ENCODE data around the gene JAKMIP1. TPM values are rescaled to one million over a fixed set of nuclear protein-coding genes. Genes with fewer than 3 reads are reported as not detected.
A peak's percentile ranks its signal among the peaks of the same experiment; 100 is the strongest.

Gene JAKMIP1
- total RNA-seq, 1 experiment from 2014 or later, result not detected

GRCh38 chr4:5979981-5980380 lies 220.4 kb downstream of the JAKMIP1 start:
- H3K9me3 ChIP-seq (ENCODE audit: control insufficient read depth, insufficient read depth, low read depth, low read length), result peaks cover 3% of the 10 kb centered on the region; the same call in 1 of the 2 replicates
- H3K27ac ChIP-seq (ENCODE audit: low read length), result no peak overlapping the region
- BruUV-seq (replicated peaks), result no TSS peak
- TF ChIP-seq TCF7L2 (IDR thresholded peaks at IDR 0.05; ENCODE audit: low read depth, low read length) (no peak), CTCF (IDR thresholded peaks at IDR 0.05) (peak; percentile 74)
- POLR2A ChIA-PET, result no interaction called here
- peaks cover 12% of the 10 kb centered on the region; the same call in 1 of the 2 replicates for H3K27me3 ChIP-seq (ENCODE audit: control insufficient read depth, insufficient read depth, low read length)
- H3K4me1 ChIP-seq (ENCODE audit: control insufficient read depth, insufficient read depth, low read length), result no peaks in the 10 kb centered on the region
- CTCF ChIA-PET, result interaction anchor here (0.7 kb wide), 3 partner anchors 132 to 1540 kb away, joined by 3 read pairs; no protein-coding TSS in a partner anchor
- DNase-seq (ENCODE audit: low read depth, low spot score) (no peak), ATAC-seq (peak; percentile 87)
- intact Hi-C loops (cut with micrococcal nuclease; ENCODE audit: unreplicated experiment) (loop anchor here (10.0 kb wide), 1 partner anchor 145 kb away; no protein-coding TSS in a partner anchor), in situ Hi-C loops (cut with HindIII; ENCODE audit: low pct_unique_long_range_greater_than_20kb, low sequenced_read_pairs) (no loop called here)
- H3K4me3 ChIP-seq (ENCODE audit: low read depth in 2 of 2, low read length in 2 of 2), result no peak overlapping the region
- H3K36me3 ChIP-seq (ENCODE audit: control insufficient read depth, insufficient read depth, low read length), result no peaks in the 10 kb centered on the region

GRCh38 chr4:5976921-5977320 lies 223.4 kb downstream of the JAKMIP1 start:
- no TSS peak for BruUV-seq (replicated peaks)
- Histone ChIP-seq H3K4me3 (ENCODE audit: low read depth in 2 of 2, low read length in 2 of 2) (no peak overlapping the region), H3K4me1 (ENCODE audit: control insufficient read depth, insufficient read depth, low read length) (no peaks in the 10 kb centered on the region), H3K9me3 (ENCODE audit: control insufficient read depth, insufficient read depth, low read depth, low read length) (no peaks in the 10 kb centered on the region), H3K27ac (ENCODE audit: low read length) (no peak overlapping the region), H3K36me3 (ENCODE audit: control insufficient read depth, insufficient read depth, low read length) (no peaks in the 10 kb centered on the region), H3K27me3 (ENCODE audit: control insufficient read depth, insufficient read depth, low read length) (peaks cover 12% of the 10 kb centered on the region; the same call in 1 of the 2 replicates)
- in situ Hi-C loops (cut with HindIII; ENCODE audit: low pct_unique_long_range_greater_than_20kb, low sequenced_read_pairs), result no loop called here
- ChIA-PET CTCF (interaction anchor here (0.6 kb wide), 1 partner anchor 97 kb away, joined by 5 read pairs; no protein-coding TSS in a partner anchor), POLR2A (no interaction called here)
- DNase-seq (ENCODE audit: low read depth, low spot score) (no peak), ATAC-seq (no peak)
- intact Hi-C loops (cut with micrococcal nuclease; ENCODE audit: unreplicated experiment), result loop anchor here (10.0 kb wide), 1 partner anchor 142 kb away; no protein-coding TSS in a partner anchor
- no peak for TF ChIP-seq POLR2AphosphoS5 (IDR thresholded peaks at IDR 0.05; ENCODE audit: low read depth, low read length)
- TF ChIP-seq TCF7L2 (IDR thresholded peaks at IDR 0.05; ENCODE audit: low read depth, low read length), result no peak
- TF ChIP-seq SIN3A (IDR thresholded peaks at IDR 0.05; ENCODE audit: borderline replicate concordance, insufficient read depth, low read depth, low read length), result no peak
- no peak for TF ChIP-seq CTCF (IDR thresholded peaks at IDR 0.05)
- no peak for TF ChIP-seq REST (IDR thresholded peaks at IDR 0.05; ENCODE audit: insufficient read depth in 1 of 2, low read depth in 2 of 2, low read length in 1 of 2)
